ENCODE measurements around the gene IFI27L1.

Gene IFI27L1

GRCh38 chr14:94046696-94047250, 34.3 kb upstream of the IFI27L1 start:
- H4K12ac ChIP-seq (ENCODE audit: low read depth, low read length): no peak overlapping the region
- H2AK5ac ChIP-seq (ENCODE audit: low read length): no peak overlapping the region
- no peaks in the 10 kb centered on the region for H3K4me1 ChIP-seq (ENCODE audit: control insufficient read depth in 1 of 2, insufficient read depth in 2 of 2, low read length in 2 of 2)
- H3K79me2 ChIP-seq (ENCODE audit: control insufficient read depth, insufficient read depth, low read length, poor library complexity): no peaks in the 10 kb centered on the region
- no peak overlapping the region for H3K18ac ChIP-seq (ENCODE audit: low read length)
- no CpG with 5 or more reads among the region's 7 CpGs for WGBS (ENCODE audit: extremely low coverage, insufficient coverage, insufficient read length)
- no peak overlapping the region for H3K4me3 ChIP-seq (ENCODE audit: low read depth, low read length)
- no peak overlapping the region for H2BK12ac ChIP-seq (ENCODE audit: low read length)
- H3K27ac ChIP-seq (ENCODE audit: low read depth, low read length): no peak overlapping the region
- no peaks in the 10 kb centered on the region for H3K27me3 ChIP-seq (ENCODE audit: insufficient read depth, low read length)
- H3K14ac ChIP-seq (ENCODE audit: low read length): no peak overlapping the region
- H4K91ac ChIP-seq (ENCODE audit: low read depth, low read length): no peak overlapping the region
- peaks cover 51 to 71% of the 10 kb centered on the region in 2 experiments for H3K36me3 ChIP-seq (ENCODE audit: control insufficient read depth in 1 of 2, insufficient read depth in 2 of 2, low read length in 2 of 2)
- H3K79me1 ChIP-seq (ENCODE audit: low read length): no peaks in the 10 kb centered on the region
- no peak overlapping the region for H4K8ac ChIP-seq (ENCODE audit: low read depth, low read length)
- no peak for DNase-seq
- H2AFZ ChIP-seq (ENCODE audit: insufficient read depth, low read length, poor library complexity): no peak overlapping the region
- H3K4ac ChIP-seq (ENCODE audit: low read depth, low read length): no peak overlapping the region
- H3K9ac ChIP-seq (ENCODE audit: low read length): no peak overlapping the region
- no peak overlapping the region for H2BK120ac ChIP-seq (ENCODE audit: insufficient read depth, low read length, poor library complexity)
- no peak overlapping the region for H2BK5ac ChIP-seq (ENCODE audit: low read depth, low read length, poor library complexity)
- no peak overlapping the region for H3K23ac ChIP-seq (ENCODE audit: low read length)
- peaks cover 1% of the 10 kb centered on the region for H3K9me3 ChIP-seq (ENCODE audit: insufficient read depth, low read depth, low read length)
- H3K4me2 ChIP-seq (ENCODE audit: low read length): no peak overlapping the region

- H3K4ac ChIP-seq (ENCODE audit: low read depth, low read length): no peak overlapping the region
- H4K8ac ChIP-seq (ENCODE audit: low read depth, low read length): no peak overlapping the region
- H2BK120ac ChIP-seq (ENCODE audit: insufficient read depth, low read length, poor library complexity): no peak overlapping the region
- DNase-seq: no peak
- no peak overlapping the region for H3K27ac ChIP-seq (ENCODE audit: low read depth, low read length)
- no peak overlapping the region for H3K9ac ChIP-seq (ENCODE audit: low read length)
- WGBS (ENCODE audit: extremely low coverage, insufficient coverage, insufficient read length): no CpG with 5 or more reads among the region's 3 CpGs
- no peak overlapping the region for H2AK5ac ChIP-seq (ENCODE audit: low read length)
- H2AFZ ChIP-seq (ENCODE audit: insufficient read depth, low read length, poor library complexity): no peak overlapping the region
- H3K18ac ChIP-seq (ENCODE audit: low read length): no peak overlapping the region
- H3K79me1 ChIP-seq (ENCODE audit: low read length): no peaks in the 10 kb centered on the region
- no peak overlapping the region for H3K23ac ChIP-seq (ENCODE audit: low read length)
- no peaks in the 10 kb centered on the region for H3K4me1 ChIP-seq (ENCODE audit: control insufficient read depth in 1 of 2, insufficient read depth in 2 of 2, low read length in 2 of 2)
- H3K4me2 ChIP-seq (ENCODE audit: low read length): no peak overlapping the region
- no peak overlapping the region for H3K4me3 ChIP-seq (ENCODE audit: low read depth, low read length)
- H2BK5ac ChIP-seq (ENCODE audit: low read depth, low read length, poor library complexity): no peak overlapping the region
- no peaks in the 10 kb centered on the region for H3K79me2 ChIP-seq (ENCODE audit: control insufficient read depth, insufficient read depth, low read length, poor library complexity)
- H2BK12ac ChIP-seq (ENCODE audit: low read length): no peak overlapping the region
- no peak overlapping the region for H4K12ac ChIP-seq (ENCODE audit: low read depth, low read length)
- H3K27me3 ChIP-seq (ENCODE audit: insufficient read depth, low read length): no peaks in the 10 kb centered on the region
- H4K91ac ChIP-seq (ENCODE audit: low read depth, low read length): no peak overlapping the region
- H3K9me3 ChIP-seq (ENCODE audit: insufficient read depth, low read depth, low read length): no peaks in the 10 kb centered on the region
- H3K36me3 ChIP-seq (ENCODE audit: control insufficient read depth in 1 of 2, insufficient read depth in 2 of 2, low read length in 2 of 2): peaks cover 56 to 77% of the 10 kb centered on the region in 2 experiments
- no peak overlapping the region for H3K14ac ChIP-seq (ENCODE audit: low read length)
Measured at GRCh38 chr14:94047581-94047980, 33.5 kb upstream of the IFI27L1 start.

GRCh38 chr14:94048691-94049624, 32.2 kb upstream of the IFI27L1 start:
- H3K27ac ChIP-seq (ENCODE audit: low read depth, low read length): no peak overlapping the region
- H3K4ac ChIP-seq (ENCODE audit: low read depth, low read length): no peak overlapping the region
- H4K8ac ChIP-seq (ENCODE audit: low read depth, low read length): no peak overlapping the region
- DNase-seq: no peak
- peaks cover 51 to 75% of the 10 kb centered on the region in 2 experiments for H3K36me3 ChIP-seq (ENCODE audit: control insufficient read depth in 1 of 2, insufficient read depth in 2 of 2, low read length in 2 of 2)
- no peaks in the 10 kb centered on the region for H3K4me1 ChIP-seq (ENCODE audit: control insufficient read depth in 1 of 2, insufficient read depth in 2 of 2, low read length in 2 of 2)
- no peak overlapping the region for H3K18ac ChIP-seq (ENCODE audit: low read length)
- WGBS (ENCODE audit: extremely low coverage, insufficient coverage, insufficient read length): no CpG with 5 or more reads among the region's 10 CpGs
- H2BK5ac ChIP-seq (ENCODE audit: low read depth, low read length, poor library complexity): no peak overlapping the region
- no peak overlapping the region for H3K4me3 ChIP-seq (ENCODE audit: low read depth, low read length)
- no peaks in the 10 kb centered on the region for H3K27me3 ChIP-seq (ENCODE audit: insufficient read depth, low read length)
- no peak overlapping the region for H2BK12ac ChIP-seq (ENCODE audit: low read length)
- no peak overlapping the region for H3K9ac ChIP-seq (ENCODE audit: low read length)
- H2AFZ ChIP-seq (ENCODE audit: insufficient read depth, low read length, poor library complexity): no peak overlapping the region
- no peak overlapping the region for H2AK5ac ChIP-seq (ENCODE audit: low read length)
- H4K91ac ChIP-seq (ENCODE audit: low read depth, low read length): no peak overlapping the region
- no peak overlapping the region for H3K23ac ChIP-seq (ENCODE audit: low read length)
- H3K14ac ChIP-seq (ENCODE audit: low read length): no peak overlapping the region
- H4K12ac ChIP-seq (ENCODE audit: low read depth, low read length): no peak overlapping the region
- no peaks in the 10 kb centered on the region for H3K9me3 ChIP-seq (ENCODE audit: insufficient read depth, low read depth, low read length)
- no peak overlapping the region for H3K4me2 ChIP-seq (ENCODE audit: low read length)
- H3K79me1 ChIP-seq (ENCODE audit: low read length): no peaks in the 10 kb centered on the region
- no peaks in the 10 kb centered on the region for H3K79me2 ChIP-seq (ENCODE audit: control insufficient read depth, insufficient read depth, low read length, poor library complexity)
- H2BK120ac ChIP-seq (ENCODE audit: insufficient read depth, low read length, poor library complexity): no peak overlapping the region

DNA sequence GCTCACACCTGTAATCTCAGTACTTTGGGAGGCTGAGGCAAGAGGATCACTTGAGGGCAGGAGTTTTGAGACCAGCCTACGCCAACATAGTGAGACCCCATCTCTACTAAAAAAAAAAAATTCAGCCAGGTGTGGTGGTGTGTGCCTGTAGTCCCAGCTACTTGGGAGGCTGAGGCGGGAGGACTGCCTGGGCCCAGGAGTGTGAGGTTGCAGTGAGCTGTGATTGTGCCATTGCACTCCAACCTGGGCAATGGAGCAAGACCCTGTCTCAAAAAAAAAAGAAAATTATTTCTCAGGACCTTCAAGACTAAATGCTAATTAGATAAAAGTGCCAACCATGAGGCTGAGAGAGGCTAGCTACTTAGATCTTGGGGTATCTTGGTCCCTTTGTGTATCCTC, 31.5 kb upstream of the IFI27L1 start:
- H3K4me2 ChIP-seq (ENCODE audit: low read length): no peak overlapping the region
- H4K8ac ChIP-seq (ENCODE audit: low read depth, low read length): no peak overlapping the region
- no peaks in the 10 kb centered on the region for H3K4me1 ChIP-seq (ENCODE audit: control insufficient read depth in 1 of 2, insufficient read depth in 2 of 2, low read length in 2 of 2)
- no peak overlapping the region for H4K91ac ChIP-seq (ENCODE audit: low read depth, low read length)
- H2BK120ac ChIP-seq (ENCODE audit: insufficient read depth, low read length, poor library complexity): no peak overlapping the region
- H3K79me1 ChIP-seq (ENCODE audit: low read length): no peaks in the 10 kb centered on the region
- H3K23ac ChIP-seq (ENCODE audit: low read length): no peak overlapping the region
- no peak overlapping the region for H2BK5ac ChIP-seq (ENCODE audit: low read depth, low read length, poor library complexity)
- no peak overlapping the region for H2AK5ac ChIP-seq (ENCODE audit: low read length)
- H4K12ac ChIP-seq (ENCODE audit: low read depth, low read length): no peak overlapping the region
- no CpG with 5 or more reads among the region's 2 CpGs for WGBS (ENCODE audit: extremely low coverage, insufficient coverage, insufficient read length)
- no peaks in the 10 kb centered on the region for H3K9me3 ChIP-seq (ENCODE audit: insufficient read depth, low read depth, low read length)
- H3K4ac ChIP-seq (ENCODE audit: low read depth, low read length): no peak overlapping the region
- H3K27me3 ChIP-seq (ENCODE audit: insufficient read depth, low read length): no peaks in the 10 kb centered on the region
- H2BK12ac ChIP-seq (ENCODE audit: low read length): no peak overlapping the region
- no peaks in the 10 kb centered on the region for H3K79me2 ChIP-seq (ENCODE audit: control insufficient read depth, insufficient read depth, low read length, poor library complexity)
- H2AFZ ChIP-seq (ENCODE audit: insufficient read depth, low read length, poor library complexity): no peak overlapping the region
- H3K27ac ChIP-seq (ENCODE audit: low read depth, low read length): no peak overlapping the region
- no peak overlapping the region for H3K4me3 ChIP-seq (ENCODE audit: low read depth, low read length)
- no peak overlapping the region for H3K18ac ChIP-seq (ENCODE audit: low read length)
- H3K14ac ChIP-seq (ENCODE audit: low read length): no peak overlapping the region
- no peak for DNase-seq
- peaks cover 49 to 73% of the 10 kb centered on the region in 2 experiments for H3K36me3 ChIP-seq (ENCODE audit: control insufficient read depth in 1 of 2, insufficient read depth in 2 of 2, low read length in 2 of 2)
- no peak overlapping the region for H3K9ac ChIP-seq (ENCODE audit: low read length)

Data from trophoblast cell (in vitro differentiated cells and primary cell).